H1 (cell line): ENCODE measurements around the gene DOCK10. TPM values are rescaled to one million over a fixed set of nuclear protein-coding genes. Genes with fewer than 3 reads are reported as not detected.

Experiments used
- BRCA1 ChIP-seq: IDR thresholded peaks from 2 replicates; pipeline ENCODE4 v1.6.1; 2012; ENCODE audit warnings: low read depth, low read length, improper control_type of control experiment
- CBX8 ChIP-seq: fragments of 300-800, 300-1000 bp; sonication (generic); IDR thresholded peaks from 2 replicates; pipeline ENCODE4 v1.7.1; 2016; ENCODE audit warnings: low read depth, low read length, borderline replicate concordance
- CHD1 ChIP-seq: IDR thresholded peaks from 2 replicates; pipeline ENCODE4 v1.6.1; 2012; ENCODE audit warnings: low read depth, low read length, improper control_type of control experiment
- HDAC6 ChIP-seq: IDR thresholded peaks from one replicate; pipeline ENCODE4 v1.7.1; 2012; ENCODE audit warnings: low read depth, mild to moderate bottlenecking, inconsistent platforms, low read length, moderate library complexity
- POLR2AphosphoS5 ChIP-seq: IDR thresholded peaks from 2 replicates; pipeline ENCODE4 v1.6.1; 2011; ENCODE audit warnings: low read depth, low read length
- RFX5 ChIP-seq: IDR thresholded peaks from 2 replicates; pipeline ENCODE4 v1.6.1; 2011; ENCODE audit warnings: low read depth, low read length, improper control_type of control experiment, borderline replicate concordance
- YY1 ChIP-seq: IDR thresholded peaks from 2 replicates; pipeline ENCODE4 v1.6.1; 2011; ENCODE audit warnings: low read depth, mild to moderate bottlenecking, low read length
- polyA plus RNA-seq, 7 experiments: library from polyadenylated mRNA; depleted of rRNA in 3 of 7; stranded (reverse) in 5 of 7; unstranded in 2 of 7; fragments of >200 nt in 5 of 7; fragments of 200-250 nt in 2 of 7; gene quantifications; 1 replicate in 5 of 7; 2 replicates in 1 of 7; 4 replicates in 1 of 7; pipeline versions ENCODE4 v1.2.1 to v1.2.3, GENCODE V29; 2011 to 2013; ENCODE audit warnings: missing spikeins in 2 of 7, mixed read lengths in 2 of 7
- total RNA-seq: library from RNA; stranded (reverse); fragmentation: NEBNext Ultra II Directional; extraction: Animal tissue kit (Norgen Biotek cat#: 25700); gene quantifications from 2 replicates; pipeline ENCODE4 v1.2.1, GENCODE V29; 2021
- TF ChIP-seq, protein P1 (sequence below): fragments of 300-600 bp; sonication (generic); IDR thresholded peaks from 2 replicates; pipeline ENCODE4 v1.7.1; 2012; ENCODE audit warnings: low read length, moderate library complexity, mild to moderate bottlenecking, inconsistent platforms; ENCODE audit not compliant: insufficient replicate concordance
- TF ChIP-seq, protein P2 (sequence below): IDR thresholded peaks from 2 replicates; pipeline ENCODE4 v1.6.1; 2012; ENCODE audit warnings: low read length, inconsistent platforms
- TF ChIP-seq, protein P3 (sequence below): IDR thresholded peaks from 2 replicates; pipeline ENCODE4 v1.6.1; 2012; ENCODE audit warnings: inconsistent platforms

DOCK10 gene
- total and polyA plus RNA-seq, 2 of the 8 experiments (the other 6 are each of a cell fraction or from before 2014, with no cell fraction given): 0.33 to 1.6 TPM

GRCh38 chr2:224938651-224939182, 103.6 kb downstream of the DOCK10 start (continued):
- TF ChIP-seq, protein P1, sequence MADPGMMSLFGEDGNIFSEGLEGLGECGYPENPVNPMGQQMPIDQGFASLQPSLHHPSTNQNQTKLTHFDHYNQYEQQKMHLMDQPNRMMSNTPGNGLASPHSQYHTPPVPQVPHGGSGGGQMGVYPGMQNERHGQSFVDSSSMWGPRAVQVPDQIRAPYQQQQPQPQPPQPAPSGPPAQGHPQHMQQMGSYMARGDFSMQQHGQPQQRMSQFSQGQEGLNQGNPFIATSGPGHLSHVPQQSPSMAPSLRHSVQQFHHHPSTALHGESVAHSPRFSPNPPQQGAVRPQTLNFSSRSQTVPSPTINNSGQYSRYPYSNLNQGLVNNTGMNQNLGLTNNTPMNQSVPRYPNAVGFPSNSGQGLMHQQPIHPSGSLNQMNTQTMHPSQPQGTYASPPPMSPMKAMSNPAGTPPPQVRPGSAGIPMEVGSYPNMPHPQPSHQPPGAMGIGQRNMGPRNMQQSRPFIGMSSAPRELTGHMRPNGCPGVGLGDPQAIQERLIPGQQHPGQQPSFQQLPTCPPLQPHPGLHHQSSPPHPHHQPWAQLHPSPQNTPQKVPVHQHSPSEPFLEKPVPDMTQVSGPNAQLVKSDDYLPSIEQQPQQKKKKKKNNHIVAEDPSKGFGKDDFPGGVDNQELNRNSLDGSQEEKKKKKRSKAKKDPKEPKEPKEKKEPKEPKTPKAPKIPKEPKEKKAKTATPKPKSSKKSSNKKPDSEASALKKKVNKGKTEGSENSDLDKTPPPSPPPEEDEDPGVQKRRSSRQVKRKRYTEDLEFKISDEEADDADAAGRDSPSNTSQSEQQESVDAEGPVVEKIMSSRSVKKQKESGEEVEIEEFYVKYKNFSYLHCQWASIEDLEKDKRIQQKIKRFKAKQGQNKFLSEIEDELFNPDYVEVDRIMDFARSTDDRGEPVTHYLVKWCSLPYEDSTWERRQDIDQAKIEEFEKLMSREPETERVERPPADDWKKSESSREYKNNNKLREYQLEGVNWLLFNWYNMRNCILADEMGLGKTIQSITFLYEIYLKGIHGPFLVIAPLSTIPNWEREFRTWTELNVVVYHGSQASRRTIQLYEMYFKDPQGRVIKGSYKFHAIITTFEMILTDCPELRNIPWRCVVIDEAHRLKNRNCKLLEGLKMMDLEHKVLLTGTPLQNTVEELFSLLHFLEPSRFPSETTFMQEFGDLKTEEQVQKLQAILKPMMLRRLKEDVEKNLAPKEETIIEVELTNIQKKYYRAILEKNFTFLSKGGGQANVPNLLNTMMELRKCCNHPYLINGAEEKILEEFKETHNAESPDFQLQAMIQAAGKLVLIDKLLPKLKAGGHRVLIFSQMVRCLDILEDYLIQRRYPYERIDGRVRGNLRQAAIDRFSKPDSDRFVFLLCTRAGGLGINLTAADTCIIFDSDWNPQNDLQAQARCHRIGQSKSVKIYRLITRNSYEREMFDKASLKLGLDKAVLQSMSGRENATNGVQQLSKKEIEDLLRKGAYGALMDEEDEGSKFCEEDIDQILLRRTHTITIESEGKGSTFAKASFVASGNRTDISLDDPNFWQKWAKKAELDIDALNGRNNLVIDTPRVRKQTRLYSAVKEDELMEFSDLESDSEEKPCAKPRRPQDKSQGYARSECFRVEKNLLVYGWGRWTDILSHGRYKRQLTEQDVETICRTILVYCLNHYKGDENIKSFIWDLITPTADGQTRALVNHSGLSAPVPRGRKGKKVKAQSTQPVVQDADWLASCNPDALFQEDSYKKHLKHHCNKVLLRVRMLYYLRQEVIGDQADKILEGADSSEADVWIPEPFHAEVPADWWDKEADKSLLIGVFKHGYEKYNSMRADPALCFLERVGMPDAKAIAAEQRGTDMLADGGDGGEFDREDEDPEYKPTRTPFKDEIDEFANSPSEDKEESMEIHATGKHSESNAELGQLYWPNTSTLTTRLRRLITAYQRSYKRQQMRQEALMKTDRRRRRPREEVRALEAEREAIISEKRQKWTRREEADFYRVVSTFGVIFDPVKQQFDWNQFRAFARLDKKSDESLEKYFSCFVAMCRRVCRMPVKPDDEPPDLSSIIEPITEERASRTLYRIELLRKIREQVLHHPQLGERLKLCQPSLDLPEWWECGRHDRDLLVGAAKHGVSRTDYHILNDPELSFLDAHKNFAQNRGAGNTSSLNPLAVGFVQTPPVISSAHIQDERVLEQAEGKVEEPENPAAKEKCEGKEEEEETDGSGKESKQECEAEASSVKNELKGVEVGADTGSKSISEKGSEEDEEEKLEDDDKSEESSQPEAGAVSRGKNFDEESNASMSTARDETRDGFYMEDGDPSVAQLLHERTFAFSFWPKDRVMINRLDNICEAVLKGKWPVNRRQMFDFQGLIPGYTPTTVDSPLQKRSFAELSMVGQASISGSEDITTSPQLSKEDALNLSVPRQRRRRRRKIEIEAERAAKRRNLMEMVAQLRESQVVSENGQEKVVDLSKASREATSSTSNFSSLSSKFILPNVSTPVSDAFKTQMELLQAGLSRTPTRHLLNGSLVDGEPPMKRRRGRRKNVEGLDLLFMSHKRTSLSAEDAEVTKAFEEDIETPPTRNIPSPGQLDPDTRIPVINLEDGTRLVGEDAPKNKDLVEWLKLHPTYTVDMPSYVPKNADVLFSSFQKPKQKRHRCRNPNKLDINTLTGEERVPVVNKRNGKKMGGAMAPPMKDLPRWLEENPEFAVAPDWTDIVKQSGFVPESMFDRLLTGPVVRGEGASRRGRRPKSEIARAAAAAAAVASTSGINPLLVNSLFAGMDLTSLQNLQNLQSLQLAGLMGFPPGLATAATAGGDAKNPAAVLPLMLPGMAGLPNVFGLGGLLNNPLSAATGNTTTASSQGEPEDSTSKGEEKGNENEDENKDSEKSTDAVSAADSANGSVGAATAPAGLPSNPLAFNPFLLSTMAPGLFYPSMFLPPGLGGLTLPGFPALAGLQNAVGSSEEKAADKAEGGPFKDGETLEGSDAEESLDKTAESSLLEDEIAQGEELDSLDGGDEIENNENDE: no peak
- TF ChIP-seq HDAC6: no peak
- no peak for TF ChIP-seq BRCA1
- no peak for TF ChIP-seq YY1
- no peak for TF ChIP-seq POLR2AphosphoS5
- TF ChIP-seq, protein P2, sequence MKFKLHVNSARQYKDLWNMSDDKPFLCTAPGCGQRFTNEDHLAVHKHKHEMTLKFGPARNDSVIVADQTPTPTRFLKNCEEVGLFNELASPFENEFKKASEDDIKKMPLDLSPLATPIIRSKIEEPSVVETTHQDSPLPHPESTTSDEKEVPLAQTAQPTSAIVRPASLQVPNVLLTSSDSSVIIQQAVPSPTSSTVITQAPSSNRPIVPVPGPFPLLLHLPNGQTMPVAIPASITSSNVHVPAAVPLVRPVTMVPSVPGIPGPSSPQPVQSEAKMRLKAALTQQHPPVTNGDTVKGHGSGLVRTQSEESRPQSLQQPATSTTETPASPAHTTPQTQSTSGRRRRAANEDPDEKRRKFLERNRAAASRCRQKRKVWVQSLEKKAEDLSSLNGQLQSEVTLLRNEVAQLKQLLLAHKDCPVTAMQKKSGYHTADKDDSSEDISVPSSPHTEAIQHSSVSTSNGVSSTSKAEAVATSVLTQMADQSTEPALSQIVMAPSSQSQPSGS: no peak
- TF ChIP-seq, protein P3, sequence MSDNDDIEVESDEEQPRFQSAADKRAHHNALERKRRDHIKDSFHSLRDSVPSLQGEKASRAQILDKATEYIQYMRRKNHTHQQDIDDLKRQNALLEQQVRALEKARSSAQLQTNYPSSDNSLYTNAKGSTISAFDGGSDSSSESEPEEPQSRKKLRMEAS: no peak
- no peak for TF ChIP-seq CBX8
- no peak for TF ChIP-seq CHD1
- no peak for TF ChIP-seq RFX5
